Left lung (tissue), 10 donors: ENCODE measurements around the gene PARVB. TPM values are rescaled to one million over a fixed set of nuclear protein-coding genes. Genes with fewer than 3 reads are reported as not detected.

Source experiments
- ATAC-seq: fragments of 200-7000 bp; cut with Tn5 transposase; one replicate; pipeline ENCODE4 v1.9.1; 2020; ENCODE audit warnings: moderate library complexity
- DNase-seq, 4 donors: peaks; one replicate each; pipeline ENCODE4 v3.0.0-alpha.2; 2013 to 2020
- H3K27ac ChIP-seq, 2 donors: fragments of 200-600 bp; sonication (generic) in 1 of 2; one replicate each; pipeline versions ENCODE4 v1.5.0 to v1.8.0; 2020 to 2021
- H3K27me3 ChIP-seq, 2 donors: fragments of 200-600 bp; sonication (generic) in 1 of 2; one replicate each; pipeline versions ENCODE4 v1.5.0 to v1.8.0; 2020 to 2021
- H3K36me3 ChIP-seq, 2 donors: fragments of 200-600 bp; sonication (generic) in 1 of 2; one replicate each; pipeline versions ENCODE4 v1.5.0 to v1.8.0; 2020 to 2021
- H3K4me1 ChIP-seq, 2 donors: fragments of 200-600 bp; one replicate each; pipeline ENCODE4 v1.8.0; 2021
- H3K4me3 ChIP-seq, 2 donors: fragments of 200-600 bp; sonication (generic) in 1 of 2; one replicate each; pipeline versions ENCODE4 v1.5.0 to v1.8.0; 2020 to 2021; ENCODE audit warnings: mild to moderate bottlenecking in 1 of 2
- H3K9me3 ChIP-seq, 2 donors: fragments of 200-600 bp; sonication (generic) in 1 of 2; one replicate each; pipeline versions ENCODE4 v1.5.0 to v1.8.0; 2020 to 2021
- CTCF ChIP-seq, 2 donors: fragments of 200-600 bp; sonication (generic) in 1 of 2; IDR thresholded peaks; one replicate each; pipeline versions ENCODE4 v1.5.0 to v1.8.0; 2021; ENCODE audit warnings: antibody characterized with exemption in 2 of 2
- intact Hi-C, 2 donors: fragments of 100-400 bp; cut with DNase I; formaldehyde crosslinking; loops; one replicate each; pipeline versions ENCODE4 v1.11.2 to v1.14.2; 2022
- polyA plus RNA-seq, 6 donors: library from polyadenylated mRNA; unstranded; fragments of 120-200 nt; gene quantifications; one replicate each; pipeline ENCODE4 v1.2.1, GENCODE V29; 2013; ENCODE audit not compliant: insufficient read length in 6 of 6
- total RNA-seq, 2 donors: library from RNA; stranded (reverse); fragmentation: NEBNext Ultra II Directional; extraction: Animal tissue kit (Norgen Biotek cat#: 25700); gene quantifications; one replicate each; pipeline ENCODE4 v1.2.1, GENCODE V29; 2021
- donor health status: DM: no; HTN: yes; CAD: no.
- donor health status: DM: no; HTN: no; CAD: no.

The PARVB gene
- total and polyA plus RNA-seq, 8 donors = 31.7 to 53.7 (median 34.0) TPM

GRCh38 chr22:44195189-44195871 is 171.2 kb downstream of the PARVB start:
- peaks cover 0 to 25% of the 10 kb centered on the region in 2 donors for H3K4me1 ChIP-seq
- intact Hi-C loops = no loop called here
- DNase-seq = no peak

GRCh38 chr22:44196241-44196640 is 172.1 kb downstream of the PARVB start:
- intact Hi-C loops = no loop called here
- H3K9me3 ChIP-seq = no peaks in the 10 kb centered on the region
- DNase-seq (no peak), ATAC-seq (no peak)
- peaks cover 0 to 35% of the 10 kb centered on the region in 2 donors for H3K27me3 ChIP-seq
- H3K4me3 ChIP-seq = no peak overlapping the region
- H3K27ac ChIP-seq = no peak overlapping the region
- H3K36me3 ChIP-seq = peaks cover 0 to 42% of the 10 kb centered on the region in 2 donors
- peaks cover 0 to 18% of the 10 kb centered on the region in 2 donors for H3K4me1 ChIP-seq
- no peak for TF ChIP-seq CTCF (IDR thresholded peaks at IDR 0.05)

More at GRCh38 chr22:44195189-44195871, 171.2 kb downstream of the PARVB start:
- Histone ChIP-seq H3K27ac (no peak overlapping the region), H3K4me3 (no peak overlapping the region), H3K36me3 (peaks cover 0 to 33% of the 10 kb centered on the region in 2 donors), H3K27me3 (peaks cover 0 to 26% of the 10 kb centered on the region in 2 donors), H3K9me3 (no peaks in the 10 kb centered on the region)
- ATAC-seq = no peak
- TF ChIP-seq CTCF (IDR thresholded peaks at IDR 0.05) = no peak

- DNase-seq (no peak), ATAC-seq (no peak)
- no peak for TF ChIP-seq CTCF (IDR thresholded peaks at IDR 0.05)
- H3K27ac ChIP-seq = no peak overlapping the region
- H3K4me3 ChIP-seq = no peak overlapping the region
- no peaks in the 10 kb centered on the region for H3K9me3 ChIP-seq
- intact Hi-C loops = no loop called here
- peaks cover 0 to 13% of the 10 kb centered on the region in 2 donors for H3K4me1 ChIP-seq
- peaks cover 0 to 40% of the 10 kb centered on the region in 2 donors for H3K27me3 ChIP-seq
- peaks cover 0 to 47% of the 10 kb centered on the region in 2 donors for H3K36me3 ChIP-seq
These were observed 172.6 kb downstream of the PARVB start for GRCh38 chr22:44196731-44197131.

- H3K36me3 ChIP-seq = peaks cover 0 to 53% of the 10 kb centered on the region in 2 donors
- no peaks in the 10 kb centered on the region for H3K9me3 ChIP-seq
- DNase-seq (no peak), ATAC-seq (no peak)
- no peak for TF ChIP-seq CTCF (IDR thresholded peaks at IDR 0.05)
- H3K4me1 ChIP-seq = peaks cover 0 to 7% of the 10 kb centered on the region in 2 donors
- intact Hi-C loops = no loop called here
- H3K27me3 ChIP-seq = peaks cover 0 to 44% of the 10 kb centered on the region in 2 donors
- H3K4me3 ChIP-seq = no peak overlapping the region
- no peak overlapping the region for H3K27ac ChIP-seq
These were observed 173.2 kb downstream of the PARVB start for GRCh38 chr22:44197271-44197670.

- ATAC-seq = no peak
- no peaks in the 10 kb centered on the region for H3K4me1 ChIP-seq
These were observed 175.1 kb downstream of the PARVB start for GRCh38 chr22:44199164-44199563.

More at GRCh38 chr22:44199164-44199563, 175.1 kb downstream of the PARVB start:
- Histone ChIP-seq H3K36me3 (peaks cover 0 to 61% of the 10 kb centered on the region in 2 donors), H3K27me3 (peaks cover 0 to 49% of the 10 kb centered on the region in 2 donors), H3K9me3 (no peaks in the 10 kb centered on the region), H3K4me3 (no peak overlapping the region), H3K27ac (no peak overlapping the region)
- intact Hi-C loops = no loop called here
- no peak for TF ChIP-seq CTCF (IDR thresholded peaks at IDR 0.05)
- no peak for DNase-seq
